HL-60/S4 treated with retinoic acid at 250 ng/mL for 4 days and 3 days (cell line): Measurements from ENCODE around the gene THADA.
"Not testable (repeated sequence)": the region's sequence is repeated elsewhere in the genome, so short reads cannot be mapped to it uniquely, and the experiment has no call there.

Experiments
- in situ Hi-C: fragments of 300-500 bp; cut with MboI; formaldehyde crosslinking; loops from 2 replicates; pipeline ENCODE4 v1.7.0; 2022; ENCODE audit warnings: low sequenced_read_pairs

THADA gene

DNA sequence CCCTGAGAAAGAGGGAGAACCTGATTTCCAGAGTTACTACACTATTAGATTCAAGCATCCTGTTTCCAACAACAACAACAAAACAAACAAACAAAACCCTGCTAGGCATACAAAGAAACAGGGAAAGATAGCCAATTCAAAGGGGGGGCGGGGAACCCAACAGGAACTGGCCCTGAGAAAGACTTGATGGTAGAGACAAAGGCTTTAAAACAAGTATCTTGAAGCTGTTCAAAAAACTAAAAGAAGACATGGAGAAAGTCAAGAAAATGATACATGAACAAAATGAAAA, 147.1 kb downstream of the THADA start:
- in situ Hi-C loops = no loop called here

DNA sequence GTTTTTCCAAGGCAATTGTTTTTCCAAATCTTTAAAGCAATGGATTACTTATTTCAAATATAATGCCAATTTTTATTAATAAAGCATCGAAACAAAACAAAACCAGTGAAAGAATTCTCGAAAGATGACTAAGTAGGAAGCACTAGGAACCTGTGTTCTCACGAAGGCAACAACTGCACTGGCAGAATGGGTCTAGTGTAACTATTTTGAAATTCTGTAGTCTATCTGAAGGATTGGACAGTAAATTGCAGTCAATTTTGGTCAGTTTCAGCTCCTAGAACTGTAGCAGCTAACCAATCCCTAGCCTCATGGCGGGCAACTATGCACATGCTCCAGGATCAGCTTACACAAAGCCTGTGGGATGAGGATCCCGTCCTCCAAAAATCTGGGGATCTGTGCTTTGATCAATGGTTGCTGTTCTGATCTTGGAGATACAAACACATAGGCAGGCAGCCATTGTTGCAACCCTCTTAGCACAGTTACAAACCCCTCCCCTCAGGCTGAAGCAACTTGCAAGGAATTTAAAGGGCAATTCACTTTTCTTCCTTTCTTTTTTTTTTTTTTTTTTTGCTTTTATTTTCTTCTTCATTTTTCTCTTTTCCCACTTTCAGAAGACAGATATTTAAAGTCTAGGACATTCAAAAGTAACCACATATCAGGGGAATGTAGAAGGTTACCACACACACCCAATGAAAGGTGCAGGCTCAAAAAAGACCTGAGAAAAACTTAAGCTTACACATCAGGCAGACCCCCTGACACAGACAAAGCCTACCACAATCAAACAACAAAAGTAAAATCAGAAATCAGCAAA, 147.6 kb downstream of the THADA start:
- in situ Hi-C loops = no loop called here

DNA sequence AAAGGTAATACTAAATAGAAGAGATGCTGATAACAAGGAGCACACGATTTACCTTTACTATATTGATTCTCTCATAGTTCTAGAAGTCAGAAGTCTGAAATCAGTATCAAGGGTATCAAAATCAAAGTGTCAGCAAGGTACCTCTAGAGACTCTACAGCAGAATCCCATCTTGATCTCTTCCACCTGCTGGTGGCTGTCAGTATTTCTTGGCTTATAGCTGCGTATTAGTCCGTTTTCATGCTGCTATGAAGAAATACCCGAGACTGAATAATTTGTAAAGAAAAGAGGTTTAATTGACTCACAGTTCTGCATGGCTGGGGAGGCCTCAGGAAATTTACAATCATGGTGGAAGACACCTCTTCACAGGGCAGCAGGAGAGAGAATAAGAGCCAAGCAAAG, 149.1 kb downstream of the THADA start:
- in situ Hi-C loops = not testable (repeated sequence)

DNA sequence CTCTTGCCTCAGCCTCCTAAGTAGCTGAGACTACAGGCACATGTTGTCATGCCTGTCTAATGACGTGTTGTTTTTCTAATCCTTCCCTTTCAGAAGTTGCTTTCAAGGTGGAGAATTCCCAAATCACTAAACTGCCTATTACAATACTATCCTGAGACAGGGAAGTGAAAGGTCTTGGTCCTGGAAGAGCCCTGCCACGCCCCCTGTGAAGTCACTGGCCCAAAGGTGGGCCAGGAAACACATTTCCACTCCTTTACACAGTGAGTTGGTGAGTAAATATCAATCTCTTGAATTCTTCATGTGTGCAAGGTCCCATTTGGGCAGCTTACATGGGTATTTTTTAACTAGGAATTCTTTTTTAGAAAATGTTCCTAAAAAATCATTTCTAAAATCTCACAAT, 150.1 kb downstream of the THADA start:
- in situ Hi-C loops = no loop called here

DNA sequence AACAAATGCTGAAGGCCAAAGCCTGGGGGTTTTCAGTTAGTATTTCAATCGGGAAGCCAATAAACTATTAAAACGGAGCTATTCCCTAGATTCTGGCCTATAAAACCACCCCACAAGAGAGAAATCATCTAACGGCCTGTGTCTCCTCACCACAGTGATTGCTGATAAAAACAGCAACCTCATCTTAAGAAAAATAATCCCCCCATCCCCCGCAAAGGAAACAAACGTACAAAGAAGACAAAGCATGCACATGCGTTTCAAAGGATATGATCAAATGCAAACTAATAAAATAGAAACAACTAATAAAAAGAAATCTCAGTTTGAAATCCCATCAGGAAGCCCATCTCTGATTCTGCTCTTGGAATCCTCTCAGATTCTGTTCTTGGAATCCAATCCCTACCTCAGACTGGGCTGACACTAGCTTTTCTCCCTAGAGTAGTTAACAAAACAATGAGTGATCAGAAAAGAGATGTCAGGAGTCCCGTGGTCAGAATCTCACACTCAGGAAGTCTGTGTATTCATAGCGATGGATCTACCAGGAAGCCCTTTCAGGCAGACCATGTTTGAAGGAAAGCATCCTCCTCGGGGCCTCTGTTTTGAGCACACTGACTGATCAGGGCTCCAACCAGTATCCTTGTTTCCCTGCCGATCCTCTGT, 150.7 kb downstream of the THADA start:
- in situ Hi-C loops = no loop called here

DNA sequence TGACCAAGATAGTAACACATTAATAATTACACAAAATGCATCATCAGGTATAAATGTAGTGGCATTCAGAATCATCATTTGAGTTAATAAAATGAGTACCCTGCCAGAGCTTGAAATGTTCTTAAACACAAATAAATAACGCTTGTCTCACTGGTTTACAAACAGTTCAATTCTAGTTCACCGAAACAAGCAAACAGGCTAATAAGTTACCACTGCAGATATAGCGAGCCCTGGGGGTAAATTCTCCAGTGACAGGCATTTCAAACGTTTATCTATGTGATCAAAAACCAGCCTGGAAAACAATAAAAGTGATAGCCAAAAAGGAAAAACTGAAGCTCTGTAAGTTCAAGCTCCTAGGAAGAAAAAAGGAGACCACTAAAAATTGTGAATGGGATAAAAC, 152.6 kb downstream of the THADA start:
- in situ Hi-C loops = no loop called here

DNA sequence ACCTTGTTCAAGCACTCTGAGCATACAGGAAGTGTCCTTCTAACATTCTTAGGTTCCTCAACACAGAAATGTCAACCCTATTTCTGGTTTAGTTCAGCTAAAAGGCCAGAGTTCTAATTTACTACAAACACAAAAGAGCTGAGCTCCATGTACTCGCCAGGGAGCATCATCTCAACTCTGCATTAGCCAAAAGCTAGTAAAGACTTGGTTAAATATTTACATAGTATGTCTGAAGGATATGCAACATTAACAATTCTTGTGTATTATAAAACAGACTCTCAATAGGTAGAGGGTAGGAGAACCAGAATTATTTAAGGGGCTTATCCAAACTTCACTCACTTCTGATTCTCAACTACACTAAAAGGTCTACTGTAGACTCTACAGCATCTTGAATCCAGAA, 154.6 kb downstream of the THADA start:
- in situ Hi-C loops = no loop called here

DNA sequence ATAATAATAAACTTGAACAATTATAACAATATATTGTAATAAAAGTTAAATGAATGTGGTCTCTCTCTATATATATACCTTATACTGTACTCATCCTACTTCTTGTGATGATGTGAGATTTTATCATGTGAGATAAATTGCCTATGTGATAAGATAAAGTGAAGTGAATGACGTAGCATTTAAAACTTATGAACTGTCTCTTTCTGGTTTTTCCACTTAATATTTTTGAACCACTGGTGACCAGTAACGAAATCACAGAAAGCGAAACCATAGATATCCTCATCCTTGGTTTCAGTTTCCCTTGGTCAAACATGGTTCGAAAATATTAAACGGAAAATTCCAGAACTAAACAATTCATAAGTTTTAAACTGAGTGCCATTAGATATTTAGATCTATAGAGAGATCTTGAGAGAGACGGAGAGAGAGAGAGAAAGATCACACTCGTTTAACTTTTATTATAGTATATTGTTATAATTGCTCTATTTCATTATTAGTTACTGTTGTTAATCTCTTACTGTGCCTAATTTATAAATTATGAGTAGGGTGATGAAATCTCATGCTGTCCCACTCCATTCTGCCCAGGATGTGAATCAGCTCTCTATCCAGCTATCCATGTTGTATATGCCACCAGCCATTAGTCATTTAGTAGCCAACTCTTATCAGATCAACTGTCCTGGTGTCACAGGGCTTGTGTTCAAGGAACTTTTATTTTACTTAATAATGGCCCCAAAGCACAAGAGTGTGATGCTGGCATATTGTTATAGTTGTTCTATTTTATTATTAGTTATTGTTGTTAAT, 156.8 kb downstream of the THADA start:
- in situ Hi-C loops = no loop called here

DNA sequence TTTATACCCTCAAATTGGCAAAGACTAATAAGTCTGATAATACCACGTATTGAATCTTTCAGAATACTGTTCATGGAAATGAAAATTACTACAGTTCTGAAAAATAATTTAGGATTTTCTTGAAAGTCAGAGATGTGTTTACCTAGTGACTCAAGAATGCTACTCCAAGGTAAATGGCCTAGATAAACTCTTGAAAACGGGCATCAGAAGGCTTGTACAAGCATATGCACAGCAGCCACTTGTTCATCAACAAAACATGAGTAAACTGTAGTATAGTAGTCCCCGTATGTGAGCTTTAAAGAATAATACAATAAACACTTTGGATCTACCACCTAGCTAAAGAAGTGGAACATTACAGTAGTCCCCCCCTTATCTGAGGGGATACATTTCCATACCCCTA, 157.5 kb downstream of the THADA start:
- in situ Hi-C loops = no loop called here

DNA sequence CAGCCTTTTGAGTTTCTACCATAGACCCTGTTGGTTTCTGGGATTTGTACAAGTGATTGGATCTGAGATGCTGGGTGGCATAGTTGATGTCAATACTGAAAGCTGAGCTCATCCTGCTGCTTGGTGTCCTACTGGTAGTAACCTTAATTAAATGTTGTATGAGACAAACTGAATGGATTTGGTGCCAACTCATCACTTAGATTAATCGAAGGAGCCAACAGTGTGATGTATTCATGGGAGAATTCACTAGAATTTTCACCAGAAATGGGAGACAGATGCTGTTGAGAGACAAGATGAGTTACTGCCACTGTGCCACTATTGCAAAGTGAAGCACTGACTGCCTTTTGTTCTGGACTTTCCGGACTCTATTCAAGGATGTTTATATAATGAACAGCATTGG, 158.5 kb downstream of the THADA start:
- in situ Hi-C loops = no loop called here

DNA sequence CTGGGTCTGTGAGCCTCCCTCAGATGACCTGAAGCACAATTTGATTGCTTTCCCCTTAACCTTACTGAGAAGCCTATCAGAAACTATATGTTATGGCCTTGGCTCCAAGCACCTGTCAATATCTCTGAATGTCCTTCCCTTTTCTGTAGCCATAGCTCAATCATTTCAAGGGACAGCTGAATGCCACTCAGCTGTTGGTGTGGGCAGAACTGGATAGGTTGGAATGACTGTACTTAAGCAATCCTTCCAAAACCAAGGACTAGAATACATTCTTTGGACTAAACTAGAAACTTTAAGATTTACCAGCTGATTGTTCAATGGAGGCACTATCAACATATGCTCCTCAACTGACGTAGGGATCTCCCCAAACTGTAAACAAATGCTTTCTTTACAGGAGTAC, 159.4 kb downstream of the THADA start:
- in situ Hi-C loops = no loop called here

DNA sequence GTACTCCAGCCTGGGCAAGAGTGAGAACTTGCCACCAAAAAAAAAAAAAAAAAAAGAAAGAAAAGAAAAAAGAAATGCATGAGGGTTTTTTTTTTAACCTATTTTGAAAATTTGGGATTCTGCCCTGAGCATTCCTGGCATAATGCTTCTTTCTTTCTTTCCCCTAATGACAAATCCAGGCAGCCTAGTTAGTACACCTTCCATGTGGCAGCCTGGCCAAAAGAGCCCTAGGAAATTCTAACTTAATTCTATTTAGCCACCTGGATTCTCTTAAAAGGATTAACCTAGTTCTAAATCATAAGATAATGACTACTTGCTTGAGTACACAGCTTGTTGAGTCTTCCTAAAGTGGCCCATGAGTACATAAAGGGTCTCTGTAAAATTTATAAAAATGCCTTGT, 160.1 kb downstream of the THADA start:
- in situ Hi-C loops = no loop called here

DNA sequence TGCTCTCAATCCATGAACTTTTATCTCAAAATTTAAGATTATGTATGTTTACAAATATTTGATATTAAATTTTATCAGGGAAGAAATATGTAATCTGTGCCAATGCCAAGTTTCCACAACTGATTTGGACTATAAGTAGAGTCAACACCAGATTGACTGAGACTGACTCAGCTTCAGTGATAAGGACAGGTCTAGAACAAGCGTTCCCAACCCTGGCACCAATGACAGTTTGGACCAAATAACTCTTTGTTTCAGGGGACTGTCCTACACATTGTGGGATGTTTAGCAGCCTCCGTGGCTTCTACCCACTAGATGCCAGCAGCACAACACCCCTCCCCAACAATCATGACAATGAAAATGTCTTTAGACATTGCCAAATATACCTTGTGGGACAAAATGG, 165.3 kb downstream of the THADA start:
- in situ Hi-C loops = no loop called here

DNA sequence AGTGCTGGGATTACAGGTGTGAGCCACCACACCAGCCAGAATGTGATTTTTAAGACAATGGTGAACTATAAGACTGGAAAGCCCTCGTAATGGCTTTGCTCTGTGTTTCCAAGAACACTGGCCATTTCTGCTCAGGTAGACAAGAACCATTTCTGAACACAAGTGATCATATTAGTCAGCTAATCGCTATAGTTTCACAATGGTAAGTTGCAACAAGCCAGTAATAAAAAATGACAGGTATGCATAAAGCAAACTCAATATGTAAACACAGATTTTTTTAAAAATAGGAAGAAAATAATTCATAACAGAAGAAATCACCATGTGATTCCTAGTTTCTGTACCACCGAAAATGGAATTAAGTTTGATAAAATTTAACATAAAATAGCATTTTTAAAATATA, 166.5 kb downstream of the THADA start:
- in situ Hi-C loops = no loop called here

DNA sequence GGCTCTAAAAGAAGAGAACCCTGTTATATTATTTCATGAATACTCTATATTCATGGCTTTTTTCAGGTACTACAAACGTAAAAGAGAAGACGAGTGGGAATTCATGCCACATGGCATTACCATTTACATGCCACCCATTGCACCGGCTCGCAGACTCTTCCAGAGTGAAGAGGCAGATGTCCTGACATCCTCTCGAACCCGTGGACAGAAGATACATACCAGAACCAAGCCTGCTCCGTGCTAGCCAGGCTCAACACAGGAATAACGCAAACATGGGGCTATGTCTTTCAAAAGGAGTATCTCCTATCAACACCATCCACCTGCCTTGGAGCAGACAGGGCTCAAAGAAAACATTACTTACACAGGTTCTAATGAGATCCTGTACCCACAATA, 168.8 kb downstream of the THADA start:
- in situ Hi-C loops = no loop called here

DNA sequence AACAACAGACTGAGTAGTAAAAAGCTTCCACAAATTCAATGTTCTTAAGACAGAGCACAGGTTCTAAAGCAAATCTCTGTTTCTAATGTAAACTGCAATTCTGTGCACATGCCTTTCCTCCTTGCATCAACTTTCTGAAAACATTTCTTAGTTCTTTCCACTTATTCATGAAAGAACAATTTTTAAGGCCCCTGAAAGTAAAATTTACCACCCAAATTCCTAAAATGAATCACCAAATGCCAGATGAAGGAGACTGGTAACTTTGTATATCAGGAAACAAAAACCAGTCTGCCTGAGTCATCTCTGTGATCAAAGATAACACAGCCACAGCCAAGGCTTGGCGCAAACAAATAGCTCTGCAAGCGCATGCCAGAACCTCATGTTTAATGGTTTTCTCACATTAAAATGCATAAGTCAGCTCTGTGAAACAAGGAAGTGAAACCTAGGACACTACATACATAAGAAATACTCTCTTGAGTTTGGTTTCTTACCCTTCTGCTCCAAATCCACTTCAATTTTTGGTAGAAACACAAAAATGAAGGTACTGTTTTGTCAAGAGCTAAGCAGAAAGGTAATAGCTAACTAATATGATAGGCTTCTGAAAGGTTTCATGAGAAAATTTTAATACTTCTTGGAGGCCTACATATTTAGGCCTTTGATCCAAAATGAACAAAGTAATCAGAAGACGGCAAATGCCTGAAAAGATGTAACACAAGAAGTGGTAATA, 169.4 kb downstream of the THADA start:
- in situ Hi-C loops = no loop called here

DNA sequence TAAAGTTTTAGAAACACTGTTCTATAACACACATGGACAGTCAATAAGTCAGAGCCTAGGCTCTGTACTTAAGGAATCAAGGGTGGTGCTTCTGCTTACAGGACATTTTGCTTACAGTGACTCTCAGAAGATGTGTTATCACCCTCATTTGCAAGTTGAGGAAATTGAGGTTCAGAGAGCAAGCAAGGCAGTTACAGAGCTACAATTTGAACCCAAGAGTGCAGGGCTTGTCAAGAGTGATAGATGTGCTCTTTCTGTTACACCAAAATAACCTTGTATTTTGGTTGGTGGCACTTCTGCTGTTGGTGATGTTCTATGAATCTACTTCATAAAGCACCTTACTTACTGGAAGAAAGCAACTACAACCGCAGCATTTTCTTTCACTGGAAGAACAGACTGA, 170.2 kb downstream of the THADA start:
- in situ Hi-C loops = no loop called here

DNA sequence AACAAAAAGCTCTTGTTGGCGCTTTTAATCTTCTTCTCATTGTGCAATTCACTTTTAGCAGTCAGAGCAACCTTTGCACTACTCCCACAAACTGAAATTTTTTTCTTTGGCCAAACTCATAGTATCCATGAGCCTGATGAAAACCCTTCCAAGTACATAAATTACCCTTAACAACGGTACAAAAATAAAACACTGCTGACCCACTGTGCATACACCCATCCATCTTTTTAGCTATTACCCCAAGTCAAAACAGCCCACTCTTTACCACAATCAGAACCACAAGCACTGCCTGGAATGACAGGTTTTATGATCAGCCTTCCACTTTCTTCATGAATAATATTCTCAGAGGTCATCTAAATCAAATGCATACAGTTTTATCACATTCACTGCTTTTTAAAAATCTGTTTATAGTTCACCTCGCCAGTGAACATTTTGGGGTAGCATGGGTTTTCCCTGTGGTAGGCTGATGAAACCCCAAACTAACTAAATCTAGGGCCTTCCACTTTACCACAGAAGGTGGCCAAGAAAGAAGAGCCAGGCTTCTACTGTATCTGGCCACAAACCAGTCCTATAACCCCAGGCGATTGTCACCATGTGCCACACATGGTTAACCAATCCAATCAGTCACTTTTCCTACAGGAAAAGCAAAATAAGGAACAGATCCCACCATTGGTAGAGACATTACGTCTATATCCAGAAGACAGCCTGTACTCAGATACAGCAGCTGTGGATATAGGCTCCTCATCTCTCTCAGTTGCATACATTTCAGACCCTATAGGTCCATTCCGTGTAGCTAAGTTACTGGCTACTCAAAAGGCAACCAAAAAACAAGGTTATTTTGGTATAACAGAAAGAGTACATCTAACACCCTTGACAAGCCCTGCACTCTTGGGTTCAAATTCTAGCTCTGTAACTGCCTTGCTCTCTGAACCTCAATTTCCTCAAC, 171.3 kb downstream of the THADA start:
- in situ Hi-C loops = no loop called here

DNA sequence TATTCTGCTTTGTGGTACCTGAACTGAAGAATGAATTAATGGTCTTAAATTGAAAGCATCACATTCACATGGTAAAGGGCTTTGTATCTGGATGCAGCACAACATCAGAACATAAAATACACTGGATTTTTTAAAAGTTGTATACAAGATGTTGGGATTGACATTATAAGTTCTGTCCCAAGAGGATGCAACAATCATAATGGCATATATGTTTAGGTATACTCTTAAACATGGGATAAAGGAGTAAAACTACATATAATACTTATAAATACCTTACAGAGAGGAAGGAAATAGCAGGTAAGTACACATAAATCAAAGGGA, 171.9 kb downstream of the THADA start:
- in situ Hi-C loops = no loop called here

DNA sequence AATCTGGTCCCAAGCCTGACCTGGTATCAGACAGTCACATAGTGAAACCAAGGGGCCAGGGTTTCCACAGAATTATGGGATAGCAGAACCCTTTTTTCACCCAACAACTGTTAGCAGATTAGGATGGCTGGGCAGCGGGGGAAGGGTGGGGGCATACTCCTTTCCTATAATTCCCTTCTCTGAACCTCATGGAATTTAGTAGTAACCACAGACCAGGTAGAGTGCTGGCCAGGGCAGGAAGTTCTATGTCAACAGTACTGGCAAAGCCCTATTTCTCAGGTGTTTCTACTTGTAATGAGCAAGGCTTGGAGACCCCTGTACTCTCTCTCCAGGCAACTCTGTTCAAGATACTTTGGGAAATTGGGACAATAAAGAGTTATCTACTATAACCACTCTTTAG, 174.6 kb downstream of the THADA start:
- in situ Hi-C loops = no loop called here

DNA sequence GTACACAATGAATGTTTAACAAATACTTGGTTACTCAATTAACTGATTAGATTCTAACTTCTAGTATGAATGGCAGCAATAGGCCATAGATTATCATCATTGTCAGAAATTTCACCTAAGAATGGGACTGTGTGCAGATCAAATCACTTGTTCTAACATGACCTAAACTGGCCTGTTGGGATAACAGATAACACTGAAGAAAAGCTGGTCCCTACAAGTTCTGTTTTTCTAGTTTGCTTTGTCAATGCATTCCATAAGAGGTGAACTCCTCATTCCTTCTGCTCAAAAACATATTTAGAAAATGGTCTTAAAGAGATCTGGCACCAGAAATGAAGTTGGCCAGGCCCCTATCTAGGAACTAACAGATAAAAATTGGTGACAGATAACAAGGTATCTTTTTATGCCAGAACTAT, 175.4 kb downstream of the THADA start:
- in situ Hi-C loops = no loop called here
